ENCODE data around the gene CNTN1. TPM values are rescaled to one million over a fixed set of nuclear protein-coding genes. Genes with fewer than 3 reads are reported as not detected.

Gene CNTN1
- total and polyA plus RNA-seq, 9 donors, result 7.3 to 33.0 (median 16.2) TPM

GRCh38 chr12:41103614-41104013 lies 411.4 kb downstream of the CNTN1 start:
- H3K9me3 ChIP-seq (replicated peaks; ENCODE audit: control insufficient read depth, low read depth, low read length), result no peaks in the 10 kb centered on the region
- no peaks in the 10 kb centered on the region for H3K36me3 ChIP-seq (ENCODE audit: control insufficient read depth, insufficient read depth, low read length)
- H3K4me3 ChIP-seq (ENCODE audit: low read length), result no peak overlapping the region
- no peak overlapping the region for H3K27ac ChIP-seq (ENCODE audit: low read length)
- no peaks in the 10 kb centered on the region for H3K27me3 ChIP-seq (ENCODE audit: control insufficient read depth, insufficient read depth, low read length)
- no peaks in the 10 kb centered on the region for H3K4me1 ChIP-seq (ENCODE audit: control insufficient read depth, insufficient read depth, low read length)
- DNase-seq, result no peak
- WGBS (ENCODE audit: insufficient coverage), result no CpG with 5 or more reads among the region's 4 CpGs

GRCh38 chr12:41106315-41106714 lies 414.1 kb downstream of the CNTN1 start:
- no peak for DNase-seq
- Histone ChIP-seq H3K27me3 (ENCODE audit: control insufficient read depth, insufficient read depth, low read length) (no peaks in the 10 kb centered on the region), H3K27ac (ENCODE audit: low read length) (no peak overlapping the region), H3K9me3 (replicated peaks; ENCODE audit: control insufficient read depth, low read depth, low read length) (no peaks in the 10 kb centered on the region), H3K36me3 (ENCODE audit: control insufficient read depth, insufficient read depth, low read length) (no peaks in the 10 kb centered on the region), H3K4me3 (ENCODE audit: low read length) (no peak overlapping the region), H3K4me1 (ENCODE audit: control insufficient read depth, insufficient read depth, low read length) (no peaks in the 10 kb centered on the region)
- 80% methylated on average over 3 of the region's 3 CpGs for WGBS (ENCODE audit: insufficient coverage)

GRCh38 chr12:41108032-41108431 lies 415.8 kb downstream of the CNTN1 start:
- no peaks in the 10 kb centered on the region for H3K36me3 ChIP-seq (ENCODE audit: control insufficient read depth, insufficient read depth, low read length)
- no peaks in the 10 kb centered on the region for H3K9me3 ChIP-seq (replicated peaks; ENCODE audit: control insufficient read depth, low read depth, low read length)
- DNase-seq, result peak; percentile 93
- H3K27ac ChIP-seq (ENCODE audit: low read length), result no peak overlapping the region
- no peak overlapping the region for H3K4me3 ChIP-seq (ENCODE audit: low read length)
- H3K4me1 ChIP-seq (ENCODE audit: control insufficient read depth, insufficient read depth, low read length), result no peaks in the 10 kb centered on the region
- 15% methylated on average over 2 of the region's 4 CpGs for WGBS (ENCODE audit: insufficient coverage)
- H3K27me3 ChIP-seq (ENCODE audit: control insufficient read depth, insufficient read depth, low read length), result no peaks in the 10 kb centered on the region

GRCh38 chr12:41112903-41113302 lies 420.7 kb downstream of the CNTN1 start:
- no peaks in the 10 kb centered on the region for H3K36me3 ChIP-seq (ENCODE audit: control insufficient read depth, insufficient read depth, low read length)
- no peaks in the 10 kb centered on the region for H3K4me1 ChIP-seq (ENCODE audit: control insufficient read depth, insufficient read depth, low read length)
- H3K9me3 ChIP-seq (replicated peaks; ENCODE audit: control insufficient read depth, low read depth, low read length), result no peaks in the 10 kb centered on the region
- H3K27me3 ChIP-seq (ENCODE audit: control insufficient read depth, insufficient read depth, low read length), result no peaks in the 10 kb centered on the region
- no peak overlapping the region for H3K4me3 ChIP-seq (ENCODE audit: low read length)
- no CpG with 5 or more reads among the region's 2 CpGs for WGBS (ENCODE audit: insufficient coverage)
- DNase-seq, result no peak
- H3K27ac ChIP-seq (ENCODE audit: low read length), result no peak overlapping the region

GRCh38 chr12:41120211-41120610 lies 428.0 kb downstream of the CNTN1 start:
- WGBS (ENCODE audit: insufficient coverage), result no CpG with 5 or more reads among the region's 2 CpGs
- Histone ChIP-seq H3K9me3 (replicated peaks; ENCODE audit: control insufficient read depth, low read depth, low read length) (no peaks in the 10 kb centered on the region), H3K4me1 (ENCODE audit: control insufficient read depth, insufficient read depth, low read length) (no peaks in the 10 kb centered on the region), H3K36me3 (ENCODE audit: control insufficient read depth, insufficient read depth, low read length) (no peaks in the 10 kb centered on the region), H3K4me3 (ENCODE audit: low read length) (no peak overlapping the region), H3K27ac (ENCODE audit: low read length) (no peak overlapping the region), H3K27me3 (ENCODE audit: control insufficient read depth, insufficient read depth, low read length) (no peaks in the 10 kb centered on the region)
- DNase-seq, result no peak

DNA sequence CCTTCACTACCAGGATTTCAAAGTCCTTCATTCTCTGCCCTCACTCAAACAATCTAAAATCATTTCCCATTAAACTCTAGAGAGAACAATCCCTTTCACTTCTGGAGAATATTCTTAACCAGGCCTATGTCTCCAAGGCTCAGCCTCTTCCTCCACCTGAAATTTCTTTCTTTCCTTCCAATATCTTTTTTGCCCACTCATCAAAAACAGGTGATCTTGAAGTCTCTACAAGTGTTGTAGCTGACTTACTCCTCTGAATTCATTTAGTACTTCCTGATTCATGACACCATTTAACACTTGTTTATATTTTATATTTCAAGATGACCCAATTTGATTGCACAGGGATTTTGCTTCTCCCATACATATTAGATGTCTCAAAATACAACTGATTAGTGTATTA lies 429.1 kb downstream of the CNTN1 start:
- no peaks in the 10 kb centered on the region for H3K36me3 ChIP-seq (ENCODE audit: control insufficient read depth, insufficient read depth, low read length)
- no peaks in the 10 kb centered on the region for H3K27me3 ChIP-seq (ENCODE audit: control insufficient read depth, insufficient read depth, low read length)
- H3K4me3 ChIP-seq (ENCODE audit: low read length), result no peak overlapping the region
- no peaks in the 10 kb centered on the region for H3K4me1 ChIP-seq (ENCODE audit: control insufficient read depth, insufficient read depth, low read length)
- DNase-seq, result no peak
- no peaks in the 10 kb centered on the region for H3K9me3 ChIP-seq (replicated peaks; ENCODE audit: control insufficient read depth, low read depth, low read length)
- no peak overlapping the region for H3K27ac ChIP-seq (ENCODE audit: low read length)

Measured in muscle of leg (tissue), 11 donors.